T1000 (cell line): ENCODE measurements around the gene RTN1.
A peak's percentile ranks its signal among the peaks of the same experiment; 100 is the strongest.
"Not testable (repeated sequence)": the region's sequence is repeated elsewhere in the genome, so short reads cannot be mapped to it uniquely, and the experiment has no call there.

Source experiments
- DNase-seq: peaks from one replicate; lab custom pipeline; 2025; ENCODE audit warnings: mixed read lengths; lab: John Stamatoyannopoulos, UW

RTN1 gene

DNA sequence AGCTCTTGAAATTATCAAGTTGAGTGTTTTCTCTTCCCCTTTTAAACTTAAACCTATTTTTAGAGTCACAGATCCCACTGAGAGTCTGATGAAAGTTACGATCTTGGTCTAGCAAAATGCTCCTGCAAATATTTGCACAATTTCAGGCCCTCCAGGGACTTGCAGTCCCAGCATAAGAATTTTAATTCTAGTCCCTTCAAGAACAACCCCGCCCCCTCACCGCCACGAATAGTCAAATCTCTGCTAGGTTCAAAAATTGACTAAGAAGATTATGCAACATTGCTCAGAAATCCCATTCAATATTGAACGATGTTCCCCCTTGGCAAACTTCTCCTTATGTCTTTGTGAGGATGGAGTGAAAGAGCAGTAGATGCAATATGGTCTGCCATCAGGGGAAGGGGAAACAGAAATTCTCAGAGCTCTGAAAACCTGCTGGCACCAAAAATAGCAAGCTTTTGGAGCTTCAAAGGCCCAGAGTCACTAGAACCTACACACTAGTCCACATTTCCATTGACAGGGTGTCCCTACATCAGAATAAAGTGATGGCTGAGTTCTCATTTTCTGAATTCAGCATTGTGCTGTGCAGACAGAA, 166.4 kb downstream of the RTN1 start:
- no peak for DNase-seq

DNA sequence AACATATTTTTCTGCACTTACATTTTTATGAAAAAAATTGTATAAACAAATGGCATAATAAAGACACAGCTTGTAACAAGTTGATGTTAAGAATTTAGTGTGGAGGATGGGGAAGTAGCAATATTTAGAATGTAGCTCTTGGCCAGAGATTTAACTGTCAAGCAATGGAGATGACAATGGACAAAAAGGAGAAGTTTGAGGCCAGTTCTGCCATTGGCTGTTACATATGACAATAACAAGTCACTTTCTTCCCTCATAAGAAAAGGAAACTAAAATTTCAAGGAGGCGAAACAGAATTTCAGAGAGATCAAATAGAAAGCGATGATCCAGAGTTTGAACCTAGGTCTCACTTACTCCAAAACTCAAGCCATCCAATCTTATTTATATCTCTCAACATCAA, 171.1 kb downstream of the RTN1 start:
- DNase-seq: no peak

DNA sequence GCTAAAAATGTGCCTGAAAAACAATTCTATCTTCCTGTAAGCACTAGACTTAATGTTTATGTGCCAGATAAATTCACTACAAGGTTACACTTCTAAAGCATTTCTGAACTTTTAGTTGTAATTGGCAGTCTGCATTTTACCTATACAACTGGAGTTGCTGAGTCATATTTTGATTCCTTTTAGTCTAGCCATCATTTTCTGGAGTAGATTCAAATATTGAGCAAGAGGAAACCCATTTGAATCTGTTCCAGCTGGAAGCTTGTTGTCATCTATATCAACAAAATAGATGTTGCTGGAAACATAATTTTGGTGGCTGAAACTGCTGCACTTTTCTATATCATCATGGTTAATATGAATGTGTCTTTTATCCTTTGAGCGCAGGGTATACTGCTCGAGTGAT, 171.8 kb downstream of the RTN1 start:
- DNase-seq: no peak

DNA sequence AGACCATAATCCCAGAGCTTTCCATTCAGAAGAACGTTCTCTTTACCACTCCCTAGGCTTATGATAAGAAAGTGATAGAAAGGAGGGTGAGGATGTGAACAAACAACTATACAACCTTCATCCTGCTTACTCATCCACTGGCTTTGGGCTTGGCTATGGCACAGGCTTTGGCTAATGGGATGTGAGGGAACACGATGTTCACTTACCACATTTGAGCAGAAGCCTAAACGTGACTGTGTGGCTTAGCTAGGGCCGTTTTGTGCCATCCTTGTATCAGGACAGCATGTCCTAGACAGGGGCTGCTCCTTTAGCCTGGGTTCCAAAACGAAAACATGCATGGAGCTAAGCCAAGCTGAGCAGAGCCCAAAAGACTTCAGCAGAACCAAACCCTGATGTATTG, 175.4 kb downstream of the RTN1 start:
- DNase-seq: no peak

DNA sequence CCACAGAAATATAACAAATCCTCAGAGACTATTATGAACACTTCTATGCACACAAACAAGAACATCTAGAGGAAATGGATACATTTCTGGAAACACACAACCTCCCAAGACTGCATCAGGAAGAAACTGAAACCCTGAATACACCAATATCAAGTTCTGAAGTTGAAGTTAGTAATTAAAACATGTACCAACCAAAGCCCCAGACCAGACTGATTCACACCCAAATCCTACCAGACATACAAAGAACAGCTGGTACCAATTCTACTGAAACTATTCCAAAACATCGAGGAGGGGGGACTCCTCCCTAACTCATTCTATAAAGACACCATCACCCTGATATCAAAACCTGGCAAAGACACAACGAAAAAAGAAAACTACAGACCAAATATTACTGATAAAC, 179.3 kb downstream of the RTN1 start:
- no peak for DNase-seq

DNA sequence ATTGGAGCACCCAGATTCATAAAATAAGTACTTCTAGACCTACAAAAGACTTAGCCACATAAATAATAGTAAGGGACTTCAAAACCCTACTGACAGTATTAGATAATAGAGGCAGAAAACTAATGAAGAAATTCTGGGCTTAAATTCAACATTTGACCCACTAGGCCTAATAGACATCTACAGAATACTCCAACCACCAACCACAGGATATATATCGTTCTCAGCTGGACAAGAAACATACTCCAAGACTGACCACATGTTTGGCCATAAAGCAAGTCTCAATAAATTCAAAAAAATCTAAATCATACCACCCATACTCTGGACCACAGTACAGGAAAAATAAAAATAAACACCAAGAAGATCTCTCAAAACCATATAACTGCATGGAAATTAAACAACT, 180.2 kb downstream of the RTN1 start:
- DNase-seq: no peak

DNA sequence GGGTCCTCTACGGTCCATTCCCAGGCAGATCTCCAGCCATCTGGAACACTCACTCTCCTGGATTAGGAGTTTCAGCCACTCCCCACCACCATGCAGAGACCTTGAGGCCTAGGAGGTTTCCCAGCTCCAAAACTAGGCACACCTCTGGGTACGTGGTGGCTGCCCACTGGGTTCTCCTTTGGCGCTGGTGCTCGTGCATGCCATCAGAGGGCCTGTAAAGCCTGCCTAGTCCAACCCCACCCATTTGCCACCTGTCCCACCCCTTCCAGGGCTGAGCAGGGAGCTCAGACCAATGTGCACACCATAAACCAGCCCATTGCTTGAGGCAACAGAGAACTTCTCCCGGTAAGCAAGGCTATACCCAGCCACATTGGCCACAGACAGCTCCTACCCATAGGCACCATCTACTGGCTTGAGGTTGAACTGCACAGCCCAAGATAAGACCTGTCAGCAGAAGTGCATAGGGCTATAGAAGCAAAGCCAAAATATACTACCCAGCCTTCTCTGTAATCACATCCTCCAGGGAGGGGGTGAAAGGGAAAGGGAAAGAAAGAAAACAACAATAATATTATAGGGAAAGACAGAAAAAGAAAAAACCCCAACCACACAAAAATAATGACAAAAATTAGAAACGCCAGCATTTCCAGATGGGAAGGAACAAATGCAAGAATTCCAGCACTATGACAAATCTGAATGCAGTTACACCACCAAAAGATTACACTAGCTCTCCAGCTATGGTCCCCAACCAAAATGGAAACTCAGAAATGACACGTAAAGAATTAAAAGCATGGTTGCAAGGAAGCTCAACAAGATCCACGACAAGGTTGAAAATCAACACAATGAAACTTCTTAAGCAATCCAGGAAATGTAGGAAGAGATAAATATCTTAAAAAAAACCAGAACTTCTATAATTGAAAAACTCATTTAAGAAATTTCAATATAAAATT, 182.1 kb downstream of the RTN1 start:
- DNase-seq: peak; percentile 7

DNA sequence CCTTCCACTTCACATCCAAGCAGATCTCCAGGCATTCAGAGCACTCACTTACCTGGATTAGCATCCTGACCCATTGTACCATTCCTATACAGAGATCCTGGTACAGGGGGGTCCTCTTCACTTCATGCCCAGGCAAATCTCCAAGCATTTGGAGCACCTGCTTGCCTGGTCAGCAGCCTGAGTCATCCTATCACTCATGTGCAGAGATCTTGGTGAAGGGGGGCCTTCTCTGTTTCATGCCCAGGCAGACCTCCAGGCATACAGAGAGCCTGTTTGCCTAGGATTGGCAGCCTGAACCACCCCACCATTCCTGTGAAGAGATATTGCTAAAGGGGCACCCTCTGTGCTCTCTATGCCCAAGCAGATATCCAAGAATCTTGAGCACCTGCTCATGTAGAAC, 182.9 kb downstream of the RTN1 start:
- no peak for DNase-seq

DNA sequence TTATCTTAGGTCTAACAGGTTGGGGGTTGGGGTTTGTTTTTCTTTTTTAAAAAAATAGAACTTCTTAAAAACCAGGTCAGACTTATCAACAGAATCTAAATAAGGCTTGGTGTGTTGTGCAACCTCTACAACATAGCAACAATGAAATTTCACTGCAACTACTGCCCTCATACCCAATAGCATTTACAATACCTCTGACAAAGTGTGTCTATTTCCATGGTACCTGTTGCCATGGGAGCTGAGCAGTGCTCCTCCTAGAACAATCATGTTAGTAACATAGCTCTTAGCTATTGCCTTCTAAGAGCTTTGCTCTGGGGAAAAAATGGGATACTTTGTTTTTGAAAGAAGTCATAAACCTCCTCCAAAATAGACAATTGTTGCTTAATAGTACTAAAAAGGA, 190.7 kb downstream of the RTN1 start:
- no peak for DNase-seq

DNA sequence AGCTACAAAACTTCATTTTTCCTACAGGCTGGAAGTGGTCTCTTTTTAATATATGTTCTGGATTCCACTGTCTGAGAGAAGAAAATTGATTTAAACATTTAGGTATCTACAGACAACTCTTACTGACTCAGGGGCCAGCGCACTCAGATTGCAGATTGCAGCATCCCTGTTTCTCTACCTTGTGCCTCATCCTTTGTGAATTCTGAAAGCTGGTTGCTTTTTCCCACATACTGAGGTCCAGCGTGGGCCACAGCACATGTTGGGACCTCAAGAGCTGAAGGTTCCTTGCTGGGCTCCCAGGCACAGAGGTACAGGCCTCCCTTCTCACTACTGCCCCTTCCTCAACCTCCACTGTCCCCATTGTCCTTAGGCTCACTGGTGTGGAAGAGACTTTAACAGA, 192.2 kb downstream of the RTN1 start:
- no peak for DNase-seq

DNA sequence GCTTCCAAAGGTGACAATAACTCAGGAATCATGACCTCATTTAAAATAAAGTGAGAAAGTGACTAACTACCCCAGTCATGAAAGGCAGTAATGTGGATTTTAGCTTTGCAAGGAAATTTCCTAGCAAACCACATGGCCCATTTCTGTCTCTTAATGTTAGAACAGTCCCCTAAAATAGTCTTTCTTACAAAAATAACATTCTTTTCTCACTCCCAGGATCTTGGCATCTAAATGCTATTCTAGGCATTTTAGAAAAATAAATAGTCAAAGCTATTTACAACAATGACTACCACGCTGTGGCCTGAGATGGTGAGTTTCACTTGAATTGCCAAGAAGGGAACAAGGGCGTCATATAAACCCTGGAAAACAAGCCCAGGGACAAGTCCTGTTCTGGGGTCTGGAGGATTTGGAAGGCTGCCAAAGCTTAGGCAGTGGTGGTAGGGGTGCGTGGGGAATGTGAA, 192.8 kb downstream of the RTN1 start:
- no peak for DNase-seq

DNA sequence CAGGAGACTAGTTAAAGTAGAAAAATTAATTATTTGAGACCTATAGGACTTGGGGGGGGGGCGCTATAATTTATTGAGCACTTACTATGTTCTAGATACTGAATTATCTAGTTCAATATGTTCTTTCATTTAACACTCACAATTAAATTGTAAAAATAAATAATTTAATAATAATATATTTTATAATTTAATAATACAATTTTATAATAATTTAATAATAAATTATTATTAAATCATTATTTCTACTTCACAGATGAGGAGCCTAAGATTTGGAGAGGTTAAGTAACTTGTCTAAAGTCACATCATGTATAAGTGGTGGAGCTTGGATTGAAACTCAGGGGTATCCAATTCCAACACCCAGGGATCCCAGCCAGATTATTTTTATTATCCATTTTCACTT, 195.2 kb downstream of the RTN1 start:
- DNase-seq: no peak

DNA sequence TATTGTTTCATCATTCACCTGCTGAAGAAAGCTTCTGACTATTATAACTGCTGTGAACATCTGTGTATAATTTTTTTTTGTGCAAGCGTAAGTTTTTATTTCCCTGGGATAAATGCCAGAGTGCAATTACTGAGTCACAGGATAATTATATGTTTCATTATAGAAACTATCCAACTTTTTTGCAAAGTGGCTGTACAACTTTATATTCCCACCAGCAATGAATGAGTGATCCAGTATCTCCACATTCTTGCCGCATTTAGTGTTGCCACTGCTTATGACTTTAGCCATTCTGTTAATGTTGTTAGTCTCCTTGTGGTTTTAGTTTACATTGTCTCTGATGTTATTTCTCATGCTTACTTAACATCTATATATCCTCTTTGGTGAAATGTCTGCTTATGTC, 205.8 kb downstream of the RTN1 start:
- no peak for DNase-seq

DNA sequence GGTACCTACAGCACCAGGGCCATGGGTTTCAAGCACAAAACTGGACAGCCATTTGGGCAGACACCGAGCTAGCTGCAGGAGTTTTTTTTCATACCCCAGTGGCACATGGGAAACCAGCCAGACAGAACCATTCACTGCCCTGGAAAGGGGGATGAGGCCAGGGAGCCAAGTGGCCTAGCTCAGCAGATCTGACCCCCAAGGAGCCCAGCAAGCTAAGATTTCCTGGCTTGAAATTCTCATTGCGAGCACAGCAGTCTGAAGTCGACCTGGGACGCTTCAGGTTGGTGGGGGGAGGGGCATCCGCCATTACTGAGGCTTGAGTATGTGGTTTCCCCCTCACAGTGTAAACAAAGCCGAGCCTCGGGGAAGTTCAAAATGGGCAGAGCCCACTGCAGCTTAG, 212.8 kb downstream of the RTN1 start:
- DNase-seq: no peak

DNA sequence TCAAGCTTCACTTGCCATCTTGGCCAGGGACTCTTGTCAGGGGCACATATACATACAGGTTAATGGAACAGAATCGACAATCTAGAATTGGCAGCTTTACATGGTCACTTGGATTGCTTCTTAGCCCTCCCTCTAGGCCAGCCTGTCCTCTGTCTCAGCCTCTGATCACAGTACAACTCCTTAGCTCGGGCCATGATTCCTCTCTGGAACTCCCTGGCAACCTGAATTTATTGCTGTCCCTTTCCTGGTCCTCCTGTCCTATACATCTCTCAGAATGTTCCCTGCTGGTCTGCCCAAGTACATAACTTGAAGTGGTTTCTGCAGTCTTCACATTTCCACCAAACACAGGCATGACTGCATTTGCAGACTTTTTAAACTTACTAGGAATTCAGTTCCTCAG, 214.1 kb downstream of the RTN1 start:
- no peak for DNase-seq

DNA sequence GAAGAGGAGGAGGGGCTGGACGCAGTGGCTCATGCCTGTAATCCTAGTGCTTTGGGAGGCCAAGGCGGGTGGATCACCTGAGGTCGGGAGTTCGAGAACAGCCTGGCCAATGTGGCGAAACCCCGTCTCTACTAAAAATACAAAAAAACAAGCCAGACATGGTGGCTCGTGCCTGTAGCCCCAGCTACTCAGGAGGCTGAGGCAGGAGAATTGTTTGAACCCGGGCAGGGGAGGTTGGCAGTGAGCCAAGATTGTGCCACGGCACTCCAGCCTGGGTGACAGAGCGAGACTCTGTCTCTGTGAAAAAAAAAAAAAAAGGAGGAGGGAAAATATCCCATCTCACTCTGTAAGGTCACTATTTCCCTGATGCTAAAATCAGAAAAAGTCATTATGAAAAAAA, 216.4 kb downstream of the RTN1 start:
- not testable (repeated sequence) for DNase-seq

DNA sequence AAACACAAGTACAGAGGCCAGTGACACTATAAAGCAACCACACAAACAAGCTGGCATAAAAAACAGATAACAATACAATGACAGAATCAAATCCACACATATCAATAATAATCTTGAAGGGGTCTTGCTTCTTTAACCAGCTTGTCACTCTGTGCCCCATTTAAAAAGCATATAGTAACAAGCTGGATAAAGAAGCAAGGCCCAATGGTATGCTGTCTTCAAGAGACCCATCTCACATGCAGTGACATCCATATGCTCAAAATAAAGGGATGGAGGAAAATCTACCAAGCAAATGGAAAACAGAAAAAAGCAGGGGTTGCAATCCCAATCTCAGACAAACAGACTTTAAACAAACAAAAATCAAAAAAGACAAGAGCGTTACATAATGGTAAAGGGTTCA, 223.7 kb downstream of the RTN1 start:
- not testable (repeated sequence) for DNase-seq

DNA sequence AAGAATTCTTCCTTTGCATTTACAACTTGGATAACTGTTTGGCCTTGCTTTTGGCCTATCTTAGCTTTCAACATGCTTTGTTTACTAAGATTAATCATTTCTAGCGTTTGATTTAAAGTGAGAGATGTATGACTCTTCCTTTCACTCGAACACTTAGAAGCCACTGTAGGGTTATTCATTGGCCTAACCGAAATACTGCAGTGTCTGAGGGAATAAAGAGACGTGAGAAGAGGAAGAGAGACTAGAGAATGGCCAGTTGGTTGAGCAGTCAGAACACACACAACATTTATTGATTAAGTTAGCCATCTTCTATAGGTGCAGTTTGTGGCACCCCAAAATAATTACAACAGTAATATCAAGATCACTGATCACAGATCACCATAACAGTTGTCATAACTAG, 231.7 kb downstream of the RTN1 start:
- DNase-seq: no peak

DNA sequence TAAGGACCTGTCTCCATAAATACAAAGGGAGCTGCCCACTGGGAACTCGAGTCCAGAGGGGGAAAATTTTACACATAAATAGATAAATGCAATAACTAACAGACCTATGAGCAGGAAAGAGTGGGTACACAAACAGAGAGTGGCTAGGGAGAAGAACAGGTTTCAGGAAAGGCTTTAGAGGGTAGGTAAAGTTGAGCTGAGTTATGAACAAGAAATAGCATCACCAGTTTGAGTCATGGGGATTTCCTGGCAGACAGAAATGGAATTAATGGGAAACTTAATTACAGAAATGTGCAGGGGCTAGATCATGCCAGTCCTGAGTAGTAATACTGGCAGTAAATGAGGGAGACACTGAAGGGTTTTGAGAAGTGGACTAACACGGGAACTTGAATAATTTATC, 236.0 kb downstream of the RTN1 start:
- DNase-seq: no peak

DNA sequence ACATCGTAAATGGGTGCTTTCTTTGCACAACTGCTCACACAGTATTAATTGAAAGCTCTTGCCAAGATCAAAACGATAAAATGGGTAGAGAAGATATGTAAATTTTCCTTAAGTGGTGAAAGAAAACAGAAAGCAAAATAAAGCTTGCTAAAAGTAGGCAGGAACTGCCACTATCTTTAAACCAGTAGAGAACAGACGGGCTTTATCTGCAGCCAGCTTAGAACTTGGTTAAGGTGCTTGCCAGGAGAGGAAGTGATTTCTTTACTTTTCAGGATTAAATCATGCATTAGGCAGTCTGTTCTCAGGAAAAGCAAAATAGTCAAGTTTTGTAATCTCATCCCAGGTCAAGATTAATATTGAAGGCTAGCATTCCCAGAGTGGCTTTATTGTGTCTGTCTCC, 237.1 kb downstream of the RTN1 start:
- no peak for DNase-seq

DNA sequence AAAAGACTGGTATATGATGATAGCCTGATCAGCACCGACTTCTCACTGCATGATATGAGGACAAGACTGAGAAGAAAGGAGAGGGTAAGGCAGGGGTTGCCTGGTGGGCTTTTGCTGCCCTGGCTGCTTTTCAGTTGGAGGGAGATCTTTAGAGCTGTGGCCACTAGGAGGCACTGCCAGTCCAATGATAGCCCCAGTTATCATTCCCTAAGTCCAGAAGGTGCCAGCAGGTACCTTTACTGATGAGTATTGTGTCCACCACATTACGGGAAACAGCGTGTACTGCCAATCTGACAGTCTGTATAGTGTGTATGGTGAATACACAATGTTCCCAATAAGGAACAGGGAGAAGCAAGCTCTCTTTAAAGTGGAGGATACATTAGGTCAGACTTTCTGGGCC, 238.2 kb downstream of the RTN1 start:
- DNase-seq: no peak

DNA sequence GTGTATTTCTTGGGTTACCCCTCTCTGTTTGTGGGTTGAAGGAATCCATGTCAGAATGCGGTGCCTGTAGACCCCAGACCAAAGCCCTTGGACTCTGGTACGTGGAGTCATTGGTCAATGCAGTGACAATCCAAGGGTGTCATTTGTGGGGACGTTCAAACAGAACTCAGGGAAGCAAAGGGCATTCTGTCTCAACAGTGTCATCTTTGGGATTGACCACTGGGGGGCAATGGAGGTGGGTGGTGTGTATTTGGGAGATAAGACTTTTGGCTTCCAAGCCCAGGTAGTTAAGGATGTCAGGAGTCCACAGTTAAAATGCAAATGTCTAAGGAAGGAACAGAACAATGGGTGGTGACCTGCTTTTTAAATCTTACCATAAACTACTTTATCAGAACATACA, 239.3 kb downstream of the RTN1 start:
- DNase-seq: peak; percentile 4

DNA sequence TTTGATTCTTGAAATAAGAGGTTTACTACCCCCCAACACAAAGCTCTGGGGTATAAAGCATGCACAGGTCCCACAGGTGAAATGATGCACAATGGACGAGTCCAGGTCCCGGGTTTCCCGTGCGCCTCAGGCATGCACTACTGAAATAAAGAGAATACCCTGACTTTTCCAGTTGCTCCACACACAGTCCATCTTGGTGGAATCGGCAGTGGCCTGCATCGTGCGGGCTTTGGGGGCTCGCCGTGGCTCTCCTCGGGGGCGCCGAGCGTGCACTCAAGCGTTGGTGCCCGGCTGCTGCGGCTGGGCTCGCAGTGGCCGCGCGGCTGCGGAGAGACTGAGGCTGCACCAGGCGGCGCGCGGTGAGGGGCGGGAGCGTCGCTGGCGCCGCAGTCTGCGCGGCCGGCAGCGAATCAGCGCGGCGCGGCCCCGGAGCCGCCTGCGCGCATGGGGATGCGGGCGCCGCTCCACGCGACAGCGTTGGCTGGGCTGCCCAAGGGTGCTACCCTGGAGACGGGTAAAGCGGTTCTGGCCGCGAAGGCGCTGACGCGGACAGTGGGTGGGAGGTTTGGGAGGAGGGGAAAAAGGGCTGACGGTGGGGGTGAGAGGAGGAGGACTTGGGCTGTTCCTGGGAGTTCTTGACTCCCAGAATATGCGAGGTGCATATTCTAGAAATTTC, 240.2 kb downstream of the RTN1 start:
- DNase-seq: peak; percentile 3
